Stimulated activated CD4-positive, alpha-beta T cell treated with anti-CD3 and anti-CD28 coated beads, TNF-alpha, amount 100 ng/mL, for 1 hour (primary cell): Measurements from ENCODE around the gene PDZD7.
A peak's percentile ranks its signal among the peaks of the same experiment; 100 is the strongest.
"Not testable (repeated sequence)": the region's sequence is repeated elsewhere in the genome, so short reads cannot be mapped to it uniquely, and the experiment has no call there.

ENCODE experiments used
- DNase-seq, 3 donors: peaks; one replicate each; pipeline ENCODE4 v3.0.0-alpha.2; 2020; ENCODE audit warnings: low read depth in 3 of 3, low spot score in 1 of 3

Gene PDZD7

DNA sequence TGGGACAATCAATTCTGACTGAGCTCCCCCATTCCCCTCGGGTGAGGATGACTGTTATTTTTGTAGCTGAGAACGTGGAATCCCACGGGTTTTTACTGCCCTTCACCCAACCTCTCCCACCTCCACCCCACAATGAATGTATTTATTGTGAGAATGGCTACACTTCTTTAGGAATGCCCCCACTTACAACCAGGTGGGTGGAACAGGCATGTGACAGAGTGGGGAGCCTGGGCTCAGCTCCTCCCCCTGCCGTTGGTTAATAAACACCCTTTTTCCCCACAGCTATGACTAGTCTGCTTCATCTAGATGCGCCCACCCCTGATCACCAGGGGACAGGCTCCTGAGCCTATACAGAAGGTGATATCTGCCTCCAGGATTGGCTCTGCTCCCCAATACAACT lies 45.6 kb downstream of the PDZD7 start:
- no peak for DNase-seq

DNA sequence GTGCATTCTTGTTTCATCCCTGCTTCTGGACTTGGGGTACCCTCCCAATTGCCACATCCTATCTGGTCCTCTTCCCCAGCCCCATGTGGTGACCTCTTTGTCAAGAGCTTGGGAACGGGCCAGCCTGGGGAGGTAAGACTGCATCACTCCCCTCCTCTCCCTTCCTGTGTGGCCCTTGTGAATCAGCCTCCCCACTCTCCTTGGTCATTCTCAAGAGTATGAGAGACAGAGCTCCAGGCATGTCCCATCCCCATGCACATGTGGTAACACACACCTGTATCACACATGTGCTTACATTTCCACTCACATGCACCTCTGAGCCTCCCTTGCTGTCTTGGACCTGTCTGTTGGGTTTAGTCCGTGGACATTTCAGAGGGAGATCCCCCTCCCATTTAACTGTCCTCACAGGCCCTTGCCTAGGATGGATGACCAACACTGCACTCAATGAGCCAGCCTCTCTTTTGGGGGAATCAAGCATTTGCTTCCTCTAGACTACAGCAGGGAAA lies 46.2 kb downstream of the PDZD7 start:
- no peak for DNase-seq

DNA sequence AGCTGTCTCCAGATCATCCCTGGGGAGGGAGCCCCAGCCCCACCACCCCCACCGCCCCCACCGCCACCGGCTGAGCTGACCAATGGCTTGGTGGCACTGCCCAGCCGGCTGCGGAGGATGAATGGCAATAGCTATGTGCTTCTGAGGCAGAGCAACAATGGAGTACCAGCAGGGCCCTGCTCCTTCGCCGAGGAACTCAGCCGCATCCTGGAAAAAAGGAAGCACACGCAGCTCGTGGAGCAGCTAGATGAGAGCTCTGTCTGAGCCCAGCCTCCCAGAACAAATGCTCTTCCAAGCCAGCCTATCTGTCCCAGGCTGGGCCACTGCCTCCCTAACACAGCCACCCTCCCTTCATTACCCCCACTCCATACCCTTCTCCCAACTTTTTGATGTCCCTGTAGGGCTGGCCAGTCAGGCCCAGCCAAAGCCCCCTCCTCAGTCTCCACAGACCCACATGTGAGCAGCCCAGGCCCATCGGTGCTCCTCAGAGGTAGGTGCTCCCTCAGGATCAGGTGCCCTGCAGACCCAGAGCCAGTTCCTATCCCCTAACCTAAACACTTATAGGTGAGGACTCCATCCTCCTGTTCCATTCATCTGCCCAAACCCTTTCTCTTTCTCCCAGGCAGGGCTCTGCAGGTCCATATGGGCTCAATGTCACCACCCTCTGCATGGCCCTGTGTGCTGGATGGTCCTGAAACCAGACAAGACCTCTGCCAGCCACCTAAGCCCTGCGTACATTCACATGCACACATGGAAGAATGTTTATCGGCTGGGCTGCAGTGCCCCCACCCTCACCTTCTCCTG lies 46.9 kb downstream of the PDZD7 start:
- DNase-seq: no peak

- no peak for DNase-seq
Measured at GRCh38 chr10:100982916-100983830, 47.8 kb downstream of the PDZD7 start.

DNA sequence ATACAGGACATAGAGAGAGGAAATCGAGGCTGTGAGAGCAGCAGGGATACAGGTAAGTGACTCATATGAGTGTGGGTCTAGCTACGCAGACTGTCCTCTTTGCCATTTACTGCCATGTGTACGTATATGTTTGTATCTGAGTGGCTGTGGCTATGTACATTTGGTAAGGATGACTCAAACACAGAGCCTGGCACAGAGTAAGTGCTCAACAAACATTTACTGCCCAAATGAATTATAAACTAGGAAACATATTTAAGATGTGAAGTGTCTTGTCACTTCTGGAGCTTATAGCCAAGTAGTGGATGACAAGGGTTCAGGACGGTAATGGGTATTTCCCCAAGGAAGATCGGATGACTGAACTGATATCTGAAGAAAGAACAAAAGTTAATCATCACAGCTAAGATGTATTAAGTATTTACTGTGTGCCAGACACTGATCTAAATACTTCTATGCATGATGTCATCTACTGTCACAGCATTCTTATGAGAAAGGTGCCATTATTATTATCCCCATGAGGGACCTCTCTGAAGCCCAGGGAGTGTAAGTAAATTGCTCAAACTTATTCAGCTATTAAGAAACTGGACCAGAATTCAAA lies 49.7 kb downstream of the PDZD7 start:
- DNase-seq: no peak

DNA sequence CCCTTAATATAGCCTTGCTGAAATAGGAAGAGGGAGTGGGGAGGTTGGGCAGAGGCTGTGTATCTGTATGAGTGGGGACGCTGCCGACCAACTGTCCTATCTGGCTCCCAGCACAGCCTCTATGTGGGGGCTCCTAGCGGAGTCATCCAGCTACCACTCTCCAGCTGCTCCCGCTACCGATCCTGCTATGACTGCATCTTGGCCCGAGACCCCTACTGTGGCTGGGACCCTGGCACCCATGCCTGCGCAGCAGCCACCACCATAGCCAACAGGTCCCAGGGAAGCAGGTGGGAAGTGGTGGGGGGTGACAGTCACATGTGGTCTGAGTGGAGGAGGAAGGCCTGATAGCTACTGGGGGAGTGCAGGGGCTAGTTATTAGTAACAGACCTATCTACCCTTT lies 50.2 kb downstream of the PDZD7 start:
- DNase-seq: no peak

DNA sequence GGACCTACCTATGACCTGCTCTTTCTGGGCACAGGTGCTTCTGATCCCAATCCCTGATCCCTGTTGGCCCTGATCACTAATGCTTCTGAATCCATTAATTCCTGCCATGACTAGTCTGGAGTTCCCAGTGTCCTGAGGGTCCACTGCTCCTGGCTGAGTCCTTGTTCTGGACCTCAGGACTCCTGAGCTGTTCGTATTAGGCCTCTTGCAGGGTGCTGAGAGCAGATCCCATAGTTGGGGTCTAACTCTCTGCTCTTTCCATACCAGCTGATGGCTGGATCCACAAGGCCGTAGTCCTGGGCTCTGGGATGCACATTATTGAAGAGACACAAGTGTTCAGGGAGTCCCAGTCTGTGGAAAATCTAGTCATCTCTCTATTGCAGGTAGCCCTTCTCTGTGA lies 50.6 kb downstream of the PDZD7 start:
- DNase-seq: no peak

DNA sequence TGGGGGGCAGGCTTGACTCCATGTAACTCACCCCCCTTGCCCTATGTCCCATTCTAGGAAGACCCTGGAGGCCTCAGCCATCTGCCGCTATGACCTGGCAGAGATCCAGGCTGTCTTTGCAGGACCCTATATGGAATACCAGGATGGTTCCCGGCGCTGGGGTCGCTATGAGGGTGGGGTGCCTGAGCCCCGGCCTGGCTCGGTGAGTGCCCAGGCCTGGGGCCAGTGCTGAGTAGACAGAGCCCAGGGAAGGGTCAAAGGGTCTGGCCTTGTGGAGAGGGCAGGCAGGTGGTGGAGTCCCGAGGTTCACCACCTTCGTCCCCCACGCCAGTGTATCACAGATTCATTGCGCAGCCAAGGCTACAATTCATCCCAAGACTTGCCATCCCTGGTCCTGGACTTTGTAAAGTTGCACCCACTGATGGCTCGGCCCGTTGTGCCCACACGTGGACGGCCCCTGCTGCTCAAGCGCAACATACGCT lies 51.1 kb downstream of the PDZD7 start:
- no peak for DNase-seq

- no peak for DNase-seq
Measured at GRCh38 chr10:100978901-100979195, 52.1 kb downstream of the PDZD7 start.

GRCh38 chr10:100978121-100978900 lies 52.6 kb downstream of the PDZD7 start:
- no peak for DNase-seq

DNA sequence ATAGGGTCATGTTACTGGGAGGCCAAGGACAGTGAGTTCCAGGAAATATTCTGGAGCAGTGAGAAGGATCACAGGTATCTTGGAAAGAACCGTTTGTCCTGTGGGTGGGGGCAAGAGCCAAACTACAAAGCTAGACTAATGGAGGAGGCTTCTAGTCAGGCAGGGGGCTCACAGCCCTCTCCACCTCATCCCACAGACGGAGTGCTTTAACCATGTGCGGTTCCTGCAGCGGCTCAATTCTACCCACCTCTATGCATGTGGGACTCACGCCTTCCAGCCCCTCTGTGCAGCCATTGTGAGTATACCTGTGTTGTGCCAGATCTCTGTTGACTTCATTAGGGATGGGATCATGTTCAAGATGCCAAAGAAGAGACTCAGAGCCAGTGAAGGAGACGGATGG lies 53.5 kb downstream of the PDZD7 start:
- no peak for DNase-seq

GRCh38 chr10:100976906-100977305 lies 54.0 kb downstream of the PDZD7 start:
- no peak for DNase-seq

DNA sequence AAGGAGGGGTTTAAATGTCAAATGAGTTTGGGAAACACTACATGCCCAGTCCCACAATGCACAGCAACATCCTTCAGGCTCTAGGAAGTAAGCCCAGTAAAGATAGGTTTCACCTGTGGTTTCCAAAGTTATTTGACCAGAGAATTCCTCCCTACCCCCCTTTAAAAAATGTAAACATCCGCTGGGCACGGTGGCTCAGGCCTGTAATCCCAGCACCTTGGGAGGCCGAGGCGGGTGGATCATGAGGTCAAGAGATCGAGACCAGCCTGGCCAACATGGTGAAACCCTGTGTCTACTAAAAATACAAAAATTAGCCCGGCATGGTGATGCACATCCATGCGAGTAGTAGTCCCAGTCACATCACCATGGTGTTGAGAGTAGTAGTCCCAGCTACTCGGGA lies 55.5 kb downstream of the PDZD7 start:
- not testable (repeated sequence) for DNase-seq

DNA sequence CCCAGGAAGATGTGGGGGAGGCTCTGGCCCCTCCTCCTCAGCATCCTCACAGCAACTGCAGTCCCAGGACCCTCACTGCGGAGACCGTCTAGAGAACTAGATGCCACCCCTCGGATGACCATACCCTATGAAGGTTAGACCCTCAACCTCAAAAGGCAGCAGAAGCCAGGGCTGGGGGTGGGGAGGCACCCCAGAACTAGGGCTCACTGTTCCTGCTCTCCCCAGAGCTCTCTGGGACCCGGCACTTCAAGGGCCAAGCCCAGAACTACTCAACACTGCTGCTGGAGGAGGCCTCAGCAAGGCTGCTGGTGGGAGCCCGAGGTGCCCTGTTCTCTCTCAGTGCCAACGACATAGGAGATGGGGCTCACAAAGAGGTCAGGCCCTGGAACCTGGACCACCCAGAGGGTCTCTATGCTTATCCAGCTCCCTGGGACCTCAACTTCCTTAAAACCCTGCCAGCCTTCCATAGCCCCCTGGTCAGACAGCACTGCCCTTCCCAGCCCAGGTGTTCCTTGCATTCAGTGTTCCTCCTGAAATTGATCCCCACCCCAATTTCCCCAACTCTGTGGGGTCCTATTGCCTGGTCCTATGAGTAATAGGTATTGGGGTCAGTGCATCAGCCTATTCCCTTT lies 57.9 kb downstream of the PDZD7 start:
- DNase-seq: no peak

GRCh38 chr10:100972115-100972903 lies 58.6 kb downstream of the PDZD7 start:
- no peak for DNase-seq

DNA sequence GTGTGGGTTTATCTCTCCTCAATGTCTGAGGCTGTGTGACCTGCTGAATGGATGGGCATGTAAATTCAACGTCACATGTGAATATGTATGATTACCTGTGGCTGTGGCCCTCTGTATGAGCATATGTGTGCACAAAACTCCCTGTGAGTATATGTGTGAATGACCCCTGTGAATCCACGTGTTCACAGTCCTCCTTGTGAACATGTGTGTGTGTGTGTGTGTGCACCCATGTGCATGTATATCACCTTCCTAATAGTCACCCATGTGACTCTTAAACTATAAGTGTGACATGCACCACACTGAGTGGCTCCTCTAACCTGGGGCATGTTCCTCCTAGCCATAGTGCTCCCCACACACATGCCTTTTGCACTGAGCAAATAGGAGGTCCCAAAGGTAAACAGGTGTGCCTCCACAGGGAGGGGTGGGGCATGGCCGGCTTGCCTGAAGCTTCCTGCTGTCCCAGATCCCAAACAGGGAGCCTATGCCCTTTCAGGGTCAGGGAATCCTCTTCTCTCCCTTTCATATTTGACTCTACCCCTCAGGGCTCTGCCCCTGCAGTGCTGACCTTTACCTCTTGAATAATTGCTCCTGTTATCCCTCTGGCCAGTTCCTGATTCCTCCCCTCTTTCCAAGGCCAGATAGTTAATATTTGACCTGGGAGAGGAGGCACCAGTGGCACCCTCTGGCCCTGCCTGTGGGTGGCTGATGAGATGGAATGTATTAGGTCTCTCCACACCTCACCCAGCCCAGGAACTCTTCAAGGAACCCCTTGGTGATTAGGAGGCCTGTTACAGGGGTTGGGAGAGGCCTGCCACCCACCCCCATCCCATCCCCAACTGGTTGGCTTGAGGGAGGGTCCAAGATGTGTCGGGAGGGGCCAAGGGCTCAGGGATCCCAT lies 59.8 kb downstream of the PDZD7 start:
- no peak for DNase-seq

- DNase-seq: peak in 1 of 3 donors; percentile 11
Measured at GRCh38 chr10:100970076-100970913, 60.6 kb downstream of the PDZD7 start.
